GM23248 (cell line): Measurements from ENCODE around the gene CNPY3. TPM values are rescaled to one million over a fixed set of nuclear protein-coding genes. Genes with fewer than 3 reads are reported as not detected.

Experiments
- DNase-seq: peaks from one replicate; pipeline ENCODE4 v3.0.0-alpha.2; 2015
- H2AFZ ChIP-seq: fragments of 200-600 bp; sonication (generic); 2 replicates; pipeline ENCODE4 v1.6.1; 2016; ENCODE audit warnings: antibody characterized with exemption
- H3F3A ChIP-seq: fragments of 200-600 bp; sonication (generic); 2 replicates; pipeline ENCODE4 v1.6.1; 2016; ENCODE audit warnings: mild to moderate bottlenecking, antibody characterized with exemption, mixed run types; ENCODE audit not compliant: insufficient read depth
- H3K27ac ChIP-seq: fragments of 200-600 bp; sonication (generic); 2 replicates; pipeline ENCODE4 v1.5.1; 2016; ENCODE audit warnings: mild to moderate bottlenecking
- H3K27me3 ChIP-seq: fragments of 200-600 bp; sonication (generic); replicated peaks from 2 replicates; pipeline ENCODE4 v1.6.1; 2016; ENCODE audit warnings: mild to moderate bottlenecking; ENCODE audit not compliant: insufficient read depth
- H3K36me3 ChIP-seq: fragments of 200-600 bp; sonication (generic); 2 replicates; pipeline ENCODE4 v1.6.1; 2016; ENCODE audit warnings: low read depth, mild to moderate bottlenecking
- H3K4me1 ChIP-seq: fragments of 200-600 bp; sonication (generic); 2 replicates; pipeline ENCODE4 v1.6.1; 2016; ENCODE audit warnings: mild to moderate bottlenecking; ENCODE audit not compliant: insufficient read depth
- H3K4me2 ChIP-seq: fragments of 200-600 bp; sonication (generic); one replicate; pipeline ENCODE4 v1.6.1; 2016; ENCODE audit warnings: mild to moderate bottlenecking; ENCODE audit not compliant: unreplicated experiment
- H3K4me3 ChIP-seq: fragments of 200-600 bp; sonication (generic); 2 replicates; pipeline ENCODE4 v1.5.1; 2016; ENCODE audit warnings: mild to moderate bottlenecking
- H3K79me2 ChIP-seq: fragments of 200-600 bp; sonication (generic); 2 replicates; pipeline ENCODE4 v1.6.1; 2016; ENCODE audit warnings: mild to moderate bottlenecking; ENCODE audit not compliant: insufficient read depth
- H3K9ac ChIP-seq: fragments of 200-600 bp; sonication (generic); 2 replicates; pipeline ENCODE4 v1.6.1; 2016; ENCODE audit warnings: mild to moderate bottlenecking
- H3K9me2 ChIP-seq: fragments of 200-600 bp; sonication (generic); 2 replicates; pipeline ENCODE4 v1.6.1; 2016; ENCODE audit warnings: mixed run types, mild to moderate bottlenecking, moderate library complexity; ENCODE audit not compliant: insufficient read depth
- H3K9me3 ChIP-seq: fragments of 200-600 bp; sonication (generic); one replicate; pipeline ENCODE4 v1.6.1; 2017; ENCODE audit warnings: low read depth
- H4K20me1 ChIP-seq: fragments of 200-600 bp; sonication (generic); 2 replicates; pipeline ENCODE4 v1.6.0; 2016; ENCODE audit not compliant: insufficient read depth
- EZH2 ChIP-seq: fragments of 200-600 bp; sonication (generic); IDR thresholded peaks from 2 replicates; pipeline ENCODE4 v1.6.1; 2018; ENCODE audit warnings: antibody characterized with exemption, mild to moderate bottlenecking; ENCODE audit not compliant: insufficient read depth, poor library complexity, severe bottlenecking
- EZH2phosphoT487 ChIP-seq: fragments of 200-600 bp; sonication (generic); IDR thresholded peaks from 2 replicates; pipeline ENCODE4 v1.6.1; 2018; ENCODE audit warnings: antibody characterized with exemption, moderate library complexity, mild to moderate bottlenecking, low read depth; ENCODE audit not compliant: insufficient read depth
- WGBS, 2 experiments: methylation state at CpG; one replicate each; pipeline ENCODE4 v1.1.6; 2015 to 2017; ENCODE audit warnings: low lambda C conversion rate in 2 of 2, low coverage in 1 of 2; ENCODE audit errors: missing lambda C conversion rate in 2 of 2; 5-methylcytosine and 5-hydroxymethylcytosine counted together
- in situ Hi-C: fragments of 300-500 bp; cut with MboI; formaldehyde crosslinking; loops from 2 replicates; pipeline ENCODE4 v1.15.0; 2020
- polyA plus RNA-seq: library from polyadenylated mRNA; unstranded; fragments of >200 nt; fragmentation: Nextera tagmentation; extraction: Ambion mirVana; gene quantifications from 2 replicates; pipeline ENCODE4 v1.2.1, GENCODE V29; 2016
- total RNA-seq: library from RNA; depleted of rRNA; stranded (reverse); fragments of >200 nt; shearing (Covaris generic); gene quantifications from 2 replicates; pipeline ENCODE4 v1.2.3, GENCODE V29; 2014

Gene CNPY3
- total and polyA plus RNA-seq, 2 experiments from 2014 or later = 45.1 to 58.6 TPM

DNA sequence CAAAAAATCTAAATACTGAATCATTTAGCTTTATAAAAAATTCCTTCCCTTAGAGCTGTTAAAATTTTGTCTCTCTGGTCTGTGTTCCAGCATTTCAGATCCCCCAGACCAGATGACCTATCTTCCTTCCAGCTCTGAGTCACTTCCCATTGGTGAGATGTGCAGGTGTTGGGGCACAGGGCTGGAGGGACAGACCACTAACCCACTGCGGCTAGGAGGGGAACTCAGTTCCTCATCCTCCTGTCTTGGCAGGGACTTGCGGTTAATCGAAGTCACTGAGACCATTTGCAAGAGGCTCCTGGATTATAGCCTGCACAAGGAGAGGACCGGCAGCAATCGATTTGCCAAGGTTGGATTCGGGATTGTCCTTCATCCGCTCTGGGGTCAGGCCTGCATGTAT is 6.0 kb downstream of the CNPY3 start:
- peaks cover 12% of the 10 kb centered on the region; the same call in 1 of the 2 replicates for H3K36me3 ChIP-seq
- H3K9me2 ChIP-seq = no peaks in the 10 kb centered on the region
- in situ Hi-C loops = no loop called here

DNA sequence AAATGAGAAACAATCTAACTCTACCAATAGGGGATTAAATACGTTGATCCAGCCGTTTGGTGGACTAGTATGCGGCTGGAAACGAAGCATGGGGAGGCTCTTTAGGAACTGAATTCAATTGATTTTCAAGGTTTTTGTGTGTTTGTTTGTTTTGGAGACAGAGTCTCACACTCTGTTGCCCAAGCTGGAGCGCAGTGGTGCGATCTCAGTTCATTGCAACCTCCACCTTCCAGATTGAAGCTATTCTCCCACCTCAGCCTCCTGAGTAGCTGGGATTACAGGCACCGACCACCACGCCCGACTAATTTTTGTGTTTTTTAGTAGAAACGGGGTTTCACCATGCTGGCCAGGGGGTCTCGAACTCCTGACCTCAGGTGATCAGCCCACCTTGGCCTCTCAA is 7.1 kb downstream of the CNPY3 start:
- Histone ChIP-seq H2AFZ (no peak overlapping the region), H3K79me2 (peaks cover 53% of the 10 kb centered on the region), H3K9me2 (no peaks in the 10 kb centered on the region), H3K27ac (no peak overlapping the region), H3K4me1 (no peaks in the 10 kb centered on the region), H3K4me2 (no peak overlapping the region), H4K20me1 (no peaks in the 10 kb centered on the region), H3F3A (0 out of 2 replicates have a peak, but pooled peaks cover 6% of the 10 kb centered on the region), H3K36me3 (peaks cover 12% of the 10 kb centered on the region; the same call in 1 of the 2 replicates), H3K9me3 (no peaks in the 10 kb centered on the region), H3K4me3 (no peak overlapping the region), H3K9ac (no peak overlapping the region), H3K27me3 (no peaks in the 10 kb centered on the region)
- no peak for DNase-seq
- TF ChIP-seq EZH2phosphoT487 (no peak), EZH2 (no peak)
- in situ Hi-C loops = no loop called here
- 89 to 93% methylated on average over 11 of the region's 11 CpGs for WGBS, 2 experiments

More for the DNA sequence above, 6.0 kb downstream of the CNPY3 start:
- Histone ChIP-seq H3K9me3 (no peaks in the 10 kb centered on the region), H3K9ac (no peak overlapping the region), H2AFZ (no peak overlapping the region), H3K27me3 (no peaks in the 10 kb centered on the region), H3K27ac (no peak overlapping the region), H4K20me1 (no peaks in the 10 kb centered on the region), H3K4me1 (peaks cover 8% of the 10 kb centered on the region; the same call in 1 of the 2 replicates), H3K4me2 (no peak overlapping the region), H3F3A (peaks cover 16% of the 10 kb centered on the region), H3K79me2 (peaks cover 63% of the 10 kb centered on the region), H3K4me3 (no peak overlapping the region)
- no peak for TF ChIP-seq EZH2
- no peak for TF ChIP-seq EZH2phosphoT487
- 80 to 89% methylated on average over 7 of the region's 7 CpGs for WGBS, 2 experiments
- no peak for DNase-seq

DNA sequence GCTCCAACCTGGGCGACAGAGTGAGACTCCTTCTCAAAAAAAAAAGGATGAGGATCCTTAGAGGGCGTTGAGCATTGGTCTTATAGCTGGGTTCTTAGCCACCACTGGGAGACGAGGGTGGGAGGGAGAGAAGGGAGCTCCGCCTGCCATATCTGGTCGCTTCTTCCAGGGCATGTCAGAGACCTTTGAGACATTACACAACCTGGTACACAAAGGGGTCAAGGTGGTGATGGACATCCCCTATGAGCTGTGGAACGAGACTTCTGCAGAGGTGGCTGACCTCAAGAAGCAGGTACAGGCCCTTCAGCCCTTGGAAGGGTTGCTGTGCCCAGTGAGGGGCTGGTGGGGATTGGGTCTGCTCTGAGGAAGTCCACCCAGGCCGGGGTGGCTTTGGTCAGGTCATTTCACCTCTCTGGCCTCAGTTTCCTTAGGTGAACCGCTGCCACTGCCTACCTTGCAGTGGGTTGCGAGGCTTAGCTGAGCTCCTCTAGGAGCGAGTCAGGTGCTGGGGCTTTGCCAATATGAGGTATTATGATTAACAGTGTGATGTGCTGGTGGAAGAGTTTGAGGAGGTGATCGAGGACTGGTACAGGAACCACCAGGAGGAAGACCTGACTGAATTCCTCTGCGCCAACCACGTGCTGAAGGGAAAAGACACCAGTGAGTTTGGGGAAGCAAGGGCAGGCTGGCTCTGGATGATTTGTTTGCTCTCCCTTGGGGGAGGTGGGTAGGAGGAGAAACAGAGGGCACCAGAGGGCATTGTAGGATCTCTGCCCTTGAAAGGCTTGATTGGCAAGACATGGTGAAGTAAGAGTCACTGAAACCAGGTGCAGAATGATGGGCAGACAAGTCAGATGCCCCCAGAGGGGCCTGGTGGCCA is 8.5 kb downstream of the CNPY3 start:
- 89% methylated on average over 12 to 13 of the region's 13 CpGs for WGBS, 2 experiments
- Histone ChIP-seq H3K36me3 (peaks cover 12% of the 10 kb centered on the region; the same call in 1 of the 2 replicates), H3K4me2 (no peak overlapping the region), H3K9me3 (no peaks in the 10 kb centered on the region), H3K9ac (no peak overlapping the region), H4K20me1 (no peaks in the 10 kb centered on the region), H3K27me3 (no peaks in the 10 kb centered on the region), H3K4me3 (no peak overlapping the region), H3K27ac (no peak overlapping the region), H3K79me2 (peaks cover 39% of the 10 kb centered on the region), H3K9me2 (no peaks in the 10 kb centered on the region), H3F3A (no peaks in the 10 kb centered on the region), H3K4me1 (no peaks in the 10 kb centered on the region), H2AFZ (no peak overlapping the region)
- in situ Hi-C loops = no loop called here
- TF ChIP-seq EZH2 (no peak), EZH2phosphoT487 (no peak)
- peak; percentile 19 for DNase-seq

DNA sequence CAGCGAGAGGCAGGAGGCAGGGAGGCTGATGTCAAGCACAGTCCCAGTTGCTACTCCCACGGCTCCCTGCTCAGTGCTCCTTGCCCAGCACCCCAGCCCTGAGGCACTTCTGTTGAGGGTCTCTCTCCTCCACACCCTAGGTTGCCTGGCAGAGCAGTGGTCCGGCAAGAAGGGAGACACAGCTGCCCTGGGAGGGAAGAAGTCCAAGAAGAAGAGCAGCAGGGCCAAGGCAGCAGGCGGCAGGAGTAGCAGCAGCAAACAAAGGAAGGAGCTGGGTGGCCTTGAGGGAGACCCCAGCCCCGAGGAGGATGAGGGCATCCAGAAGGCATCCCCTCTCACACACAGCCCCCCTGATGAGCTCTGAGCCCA is 9.1 kb downstream of the CNPY3 start:
- Histone ChIP-seq H3K4me1 (no peaks in the 10 kb centered on the region), H3K9ac (no peak overlapping the region), H2AFZ (no peak overlapping the region), H3K79me2 (peaks cover 32% of the 10 kb centered on the region), H3K9me3 (no peaks in the 10 kb centered on the region), H3K27ac (no peak overlapping the region), H3K9me2 (no peaks in the 10 kb centered on the region), H3K4me2 (no peak overlapping the region), H3K27me3 (no peaks in the 10 kb centered on the region), H3F3A (no peaks in the 10 kb centered on the region), H4K20me1 (no peaks in the 10 kb centered on the region), H3K4me3 (no peak overlapping the region), H3K36me3 (peaks cover 12% of the 10 kb centered on the region; the same call in 1 of the 2 replicates)
- in situ Hi-C loops = no loop called here
- TF ChIP-seq EZH2phosphoT487 (no peak), EZH2 (no peak)
- 87 to 93% methylated on average over 5 of the region's 5 CpGs for WGBS, 2 experiments
- DNase-seq = no peak
